22Rv1 (cell line): ENCODE measurements around the gene PPP6R2.

ENCODE experiments used
- H3K27ac ChIP-seq: fragments of 450-650 bp; 2 replicates; pipeline ENCODE4 v1.5.1; 2017
- CTCF ChIP-seq: fragments of 450-650 bp; IDR thresholded peaks from 2 replicates; pipeline ENCODE4 v1.5.1; 2017; ENCODE audit warnings: mild to moderate bottlenecking
- ZFX ChIP-seq: fragments of 450-650 bp; IDR thresholded peaks from 2 replicates; pipeline ENCODE4 v1.6.1; 2017; ENCODE audit warnings: antibody characterized with exemption, borderline replicate concordance

PPP6R2 gene

GRCh38 chr22:50342651-50343540 is at the start of gene PPP6R2:
TSS of gene PPP6R2 (plus strand) at chr22:50343327. CDS start at chr22:50393909, 50,582 bp downstream.
- TF ChIP-seq ZFX (no peak), CTCF (peak; percentile 50)
- peak within 1 kb of the TSS; percentile 96 for H3K27ac ChIP-seq

GRCh38 chr22:50293441-50294318 is 49.4 kb upstream of the PPP6R2 start:
- TF ChIP-seq CTCF (no peak), ZFX (no peak)
- H3K27ac ChIP-seq, result no peak overlapping the region

- no peak overlapping the region for H3K27ac ChIP-seq
- TF ChIP-seq ZFX (no peak), CTCF (no peak)
These were observed 48.8 kb upstream of the PPP6R2 start for GRCh38 chr22:50294319-50294656.

GRCh38 chr22:50296658-50297490 is 46.3 kb upstream of the PPP6R2 start:
- peak overlapping the region; percentile 35; the same call in 1 of the 2 replicates for H3K27ac ChIP-seq
- no peak for TF ChIP-seq ZFX
- no peak for TF ChIP-seq CTCF

- TF ChIP-seq CTCF, result no peak
- TF ChIP-seq ZFX, result no peak
- H3K27ac ChIP-seq, result 0 out of 2 replicates have a peak overlapping the region, but pooled peaks have one; percentile 7
These were observed 45.4 kb upstream of the PPP6R2 start for GRCh38 chr22:50297510-50298265.

GRCh38 chr22:50298266-50298637 is 44.9 kb upstream of the PPP6R2 start:
- H3K27ac ChIP-seq, result 0 out of 2 replicates have a peak overlapping the region, but pooled peaks have one; percentile 7
- no peak for TF ChIP-seq ZFX
- no peak for TF ChIP-seq CTCF
